Cardiac muscle cell (in vitro differentiated cells and primary cell): ENCODE measurements around the gene RNU6-8. TPM values are rescaled to one million over a fixed set of nuclear protein-coding genes. Genes with fewer than 3 reads are reported as not detected.
A peak's percentile ranks its signal among the peaks of the same experiment; 100 is the strongest.

ENCODE experiments used
- DNase-seq, 2 donors: peaks; one replicate each; pipeline versions ENCODE4 v3.0.0 to v3.0.0-alpha.2; 2010 to 2017; ENCODE audit warnings: low read depth in 1 of 2, low spot score in 1 of 2
- H3K27ac ChIP-seq: fragments of 200-600 bp; sonication (generic); 2 replicates; pipeline ENCODE4 v1.5.1; 2016
- H3K27me3 ChIP-seq: fragments of 200-600 bp; sonication (generic); 2 replicates; pipeline ENCODE4 v1.6.0; 2016; ENCODE audit warnings: control low read depth
- H3K36me3 ChIP-seq: fragments of 200-600 bp; sonication (generic); 2 replicates; pipeline ENCODE4 v1.5.1; 2016; ENCODE audit warnings: control low read depth
- H3K4me1 ChIP-seq: fragments of 200-600 bp; sonication (generic); 2 replicates; pipeline ENCODE4 v1.8.1; 2017; ENCODE audit warnings: low read depth, mild to moderate bottlenecking, mixed run types
- H3K4me3 ChIP-seq: fragments of 200-600 bp; sonication (generic); 2 replicates; pipeline ENCODE4 v1.5.1; 2016; ENCODE audit warnings: mild to moderate bottlenecking
- H3K9me3 ChIP-seq: fragments of 200-600 bp; sonication (generic); 2 replicates; pipeline ENCODE4 v1.5.1; 2017; ENCODE audit warnings: low read depth, mild to moderate bottlenecking, control low read depth
- polyA plus RNA-seq: library from polyadenylated mRNA; unstranded; fragments of >200 nt; fragmentation: Nextera tagmentation; extraction: Ambion mirVana; gene quantifications from 2 replicates; pipeline ENCODE4 v1.2.1, GENCODE V29; 2016
- total RNA-seq: library from RNA; depleted of rRNA; stranded (reverse); fragments of >200 nt; gene quantifications from 2 replicates; pipeline ENCODE4 v1.2.3, GENCODE V29; 2016
- TF ChIP-seq, protein P1 (sequence below): IDR thresholded peaks from 2 replicates; pipeline ENCODE4 v1.5.1; 2012; ENCODE audit warnings: low read depth, mild to moderate bottlenecking, low read length

The RNU6-8 gene
- total and polyA plus RNA-seq, 2 experiments from 2014 or later = not detected

GRCh38 chr14:32249371-32249770, 46.3 kb upstream of the RNU6-8 start:
- Histone ChIP-seq H3K9me3 (no peaks in the 10 kb centered on the region), H3K4me1 (no peaks in the 10 kb centered on the region), H3K36me3 (no peaks in the 10 kb centered on the region), H3K4me3 (no peak overlapping the region), H3K27ac (no peak overlapping the region), H3K27me3 (no peaks in the 10 kb centered on the region)
- no peak for DNase-seq
- TF ChIP-seq, protein P1, sequence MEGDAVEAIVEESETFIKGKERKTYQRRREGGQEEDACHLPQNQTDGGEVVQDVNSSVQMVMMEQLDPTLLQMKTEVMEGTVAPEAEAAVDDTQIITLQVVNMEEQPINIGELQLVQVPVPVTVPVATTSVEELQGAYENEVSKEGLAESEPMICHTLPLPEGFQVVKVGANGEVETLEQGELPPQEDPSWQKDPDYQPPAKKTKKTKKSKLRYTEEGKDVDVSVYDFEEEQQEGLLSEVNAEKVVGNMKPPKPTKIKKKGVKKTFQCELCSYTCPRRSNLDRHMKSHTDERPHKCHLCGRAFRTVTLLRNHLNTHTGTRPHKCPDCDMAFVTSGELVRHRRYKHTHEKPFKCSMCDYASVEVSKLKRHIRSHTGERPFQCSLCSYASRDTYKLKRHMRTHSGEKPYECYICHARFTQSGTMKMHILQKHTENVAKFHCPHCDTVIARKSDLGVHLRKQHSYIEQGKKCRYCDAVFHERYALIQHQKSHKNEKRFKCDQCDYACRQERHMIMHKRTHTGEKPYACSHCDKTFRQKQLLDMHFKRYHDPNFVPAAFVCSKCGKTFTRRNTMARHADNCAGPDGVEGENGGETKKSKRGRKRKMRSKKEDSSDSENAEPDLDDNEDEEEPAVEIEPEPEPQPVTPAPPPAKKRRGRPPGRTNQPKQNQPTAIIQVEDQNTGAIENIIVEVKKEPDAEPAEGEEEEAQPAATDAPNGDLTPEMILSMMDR = no peak

GRCh38 chr14:32246751-32247150, 43.7 kb upstream of the RNU6-8 start:
- TF ChIP-seq, protein P1 = no peak
- no peak for DNase-seq
- Histone ChIP-seq H3K9me3 (no peaks in the 10 kb centered on the region), H3K4me1 (no peaks in the 10 kb centered on the region), H3K27me3 (no peaks in the 10 kb centered on the region), H3K27ac (no peak overlapping the region), H3K4me3 (no peak overlapping the region), H3K36me3 (no peaks in the 10 kb centered on the region)

DNA sequence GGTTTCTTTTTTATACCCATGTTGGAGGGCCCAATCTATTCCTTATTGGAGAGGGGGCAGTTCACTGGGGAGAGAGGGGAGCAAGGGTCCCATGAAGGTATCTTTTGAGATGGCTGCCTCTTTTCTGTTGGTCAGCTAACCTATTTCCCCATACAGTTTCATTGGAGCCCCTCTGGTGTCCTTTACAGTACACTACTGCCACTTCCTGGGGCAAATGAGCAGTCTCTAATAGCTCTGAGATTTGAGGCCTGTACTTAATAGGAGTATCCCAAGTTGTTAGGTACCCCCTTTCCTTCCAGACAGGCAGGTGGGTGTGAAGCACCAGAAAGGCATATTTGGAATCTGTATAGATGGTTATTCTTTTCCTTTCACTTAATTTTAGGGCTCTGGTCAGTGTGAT, 41.3 kb upstream of the RNU6-8 start:
- no peaks in the 10 kb centered on the region for H3K36me3 ChIP-seq
- no peaks in the 10 kb centered on the region for H3K9me3 ChIP-seq
- no peaks in the 10 kb centered on the region for H3K4me1 ChIP-seq
- peak; percentile 28 to 35 for DNase-seq
- no peaks in the 10 kb centered on the region for H3K27me3 ChIP-seq
- TF ChIP-seq, protein P1 = peak; percentile 23
- H3K4me3 ChIP-seq = no peak overlapping the region
- no peak overlapping the region for H3K27ac ChIP-seq

GRCh38 chr14:32233260-32233659, 30.2 kb upstream of the RNU6-8 start:
- no peaks in the 10 kb centered on the region for H3K4me1 ChIP-seq
- no peaks in the 10 kb centered on the region for H3K9me3 ChIP-seq
- TF ChIP-seq, protein P1 = no peak
- H3K27ac ChIP-seq = no peak overlapping the region
- no peaks in the 10 kb centered on the region for H3K27me3 ChIP-seq
- H3K36me3 ChIP-seq = no peaks in the 10 kb centered on the region
- no peak overlapping the region for H3K4me3 ChIP-seq
- peak in 1 of 2 donors; percentile 28 for DNase-seq

DNA sequence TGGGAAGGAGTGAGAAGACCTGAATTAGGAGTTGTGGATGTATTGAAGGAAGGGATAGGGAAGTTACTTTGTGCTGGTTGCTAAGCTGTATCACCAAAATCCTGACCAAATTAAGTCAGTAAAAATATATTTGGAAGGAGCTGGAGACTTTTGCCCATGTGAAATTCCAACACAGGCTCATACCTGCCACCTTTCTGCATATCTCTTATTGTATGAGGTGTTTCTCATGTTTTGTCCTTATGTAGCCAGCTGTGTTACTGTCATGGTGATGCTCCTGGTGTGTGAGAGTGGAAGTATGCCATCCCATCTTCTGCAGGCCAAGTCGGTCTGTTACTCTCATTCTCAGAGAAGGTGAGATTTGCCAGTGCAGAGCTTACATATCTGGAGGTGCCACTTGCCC, 29.4 kb upstream of the RNU6-8 start:
- H3K27ac ChIP-seq = no peak overlapping the region
- TF ChIP-seq, protein P1 = no peak
- no peaks in the 10 kb centered on the region for H3K36me3 ChIP-seq
- H3K9me3 ChIP-seq = no peaks in the 10 kb centered on the region
- H3K4me1 ChIP-seq = no peaks in the 10 kb centered on the region
- no peak for DNase-seq
- no peak overlapping the region for H3K4me3 ChIP-seq
- no peaks in the 10 kb centered on the region for H3K27me3 ChIP-seq
